OCI-LY1 (cell line): ENCODE data around the gene ACOT4.
A peak's percentile ranks its signal among the peaks of the same experiment; 100 is the strongest.

Source experiments
- H2AFZ ChIP-seq: fragments of 200-600 bp; sonication (generic), shearing (Covaris generic); 2 replicates; pipeline ENCODE4 v1.6.0; 2014; ENCODE audit warnings: antibody characterized with exemption, mild to moderate bottlenecking, low read length
- H3F3A ChIP-seq: fragments of 200-600 bp; sonication (generic), shearing (Covaris generic); 2 replicates; pipeline ENCODE4 v1.6.0; 2014; ENCODE audit warnings: mild to moderate bottlenecking, antibody characterized with exemption, low read length, moderate library complexity; ENCODE audit not compliant: insufficient read depth
- H3K27ac ChIP-seq: fragments of 200-600 bp; sonication (generic); 2 replicates; pipeline ENCODE4 v1.5.1; 2014; ENCODE audit warnings: low read length, mixed run types, mild to moderate bottlenecking, low read depth; ENCODE audit not compliant: poor library complexity, severe bottlenecking
- H3K27me3 ChIP-seq: fragments of 200-600 bp; sonication (generic); 2 replicates; pipeline ENCODE4 v1.6.0; 2014; ENCODE audit warnings: antibody characterized with exemption, mild to moderate bottlenecking, low read length, moderate library complexity; ENCODE audit not compliant: insufficient read depth
- H3K36me3 ChIP-seq: fragments of 200-600 bp; sonication (generic); 2 replicates; pipeline ENCODE4 v1.6.1; 2014; ENCODE audit warnings: mild to moderate bottlenecking, antibody characterized with exemption, low read length, moderate library complexity, mixed read lengths; ENCODE audit not compliant: insufficient read depth
- H3K4me1 ChIP-seq: fragments of 200-600 bp; sonication (generic); 2 replicates; pipeline ENCODE4 v1.5.1; 2014; ENCODE audit warnings: mild to moderate bottlenecking, low read length, moderate library complexity; ENCODE audit not compliant: insufficient read depth, severe bottlenecking
- H3K4me2 ChIP-seq: fragments of 200-600 bp; sonication (generic), shearing (Covaris generic); 2 replicates; pipeline ENCODE4 v1.6.1; 2014; ENCODE audit warnings: low read length
- H3K4me3 ChIP-seq: fragments of 200-600 bp; sonication (generic); 2 replicates; pipeline ENCODE4 v1.5.1; 2014; ENCODE audit warnings: low read length, low read depth, mild to moderate bottlenecking, mixed read lengths; ENCODE audit not compliant: poor library complexity, severe bottlenecking
- H3K79me2 ChIP-seq: fragments of 200-600 bp; shearing (Covaris generic); 2 replicates; pipeline ENCODE4 v1.6.1; 2016; ENCODE audit warnings: mixed run types, low read length, mixed read lengths; ENCODE audit not compliant: insufficient read depth
- H3K9ac ChIP-seq: fragments of 200-600 bp; sonication (generic), shearing (Covaris generic); 2 replicates; pipeline ENCODE4 v1.6.1; 2014; ENCODE audit warnings: mild to moderate bottlenecking, low read length, mixed read lengths
- H3K9me2 ChIP-seq: fragments of 200-600 bp; sonication (generic), shearing (Covaris generic); 2 replicates; pipeline ENCODE4 v1.6.1; 2014; ENCODE audit warnings: low read depth, mild to moderate bottlenecking, low read length, mixed read lengths
- H3K9me3 ChIP-seq: fragments of 200-600 bp; shearing (Covaris generic); 2 replicates; pipeline ENCODE4 v1.6.1; 2014; ENCODE audit warnings: low read length, mixed read lengths
- H4K20me1 ChIP-seq: fragments of 200-600 bp; sonication (generic), shearing (Covaris generic); 2 replicates; pipeline ENCODE4 v1.6.0; 2016; ENCODE audit warnings: mild to moderate bottlenecking, low read length; ENCODE audit not compliant: insufficient read depth
- CTCF ChIP-seq: fragments of 200-600 bp; sonication (generic), shearing (Covaris generic); IDR thresholded peaks from 2 replicates; pipeline ENCODE4 v1.5.1; 2017; ENCODE audit warnings: mild to moderate bottlenecking, antibody characterized with exemption, low read length, moderate library complexity, mixed read lengths
- EZH2 ChIP-seq: fragments of 200-600 bp; sonication (generic), shearing (Covaris generic); IDR thresholded peaks from 2 replicates; pipeline ENCODE4 v1.8.0; 2017; ENCODE audit warnings: borderline replicate concordance, mixed run types, mild to moderate bottlenecking, antibody characterized with exemption, low read length, moderate library complexity, mixed read lengths

The ACOT4 gene

GRCh38 chr14:73645248-73645610 lies 53.6 kb downstream of the ACOT4 start:
- H3K9ac ChIP-seq = peak overlapping the region; percentile 78
- H3K4me2 ChIP-seq = peak overlapping the region; percentile 85
- H3K4me1 ChIP-seq = peaks cover 32% of the 10 kb centered on the region
- H3K36me3 ChIP-seq = no peaks in the 10 kb centered on the region
- no peaks in the 10 kb centered on the region for H3K79me2 ChIP-seq
- no peaks in the 10 kb centered on the region for H3K9me3 ChIP-seq
- peak overlapping the region; percentile 80 for H3K4me3 ChIP-seq
- no peaks in the 10 kb centered on the region for H4K20me1 ChIP-seq
- TF ChIP-seq EZH2 (no peak), CTCF (no peak)
- H3K27ac ChIP-seq = no peak overlapping the region
- H2AFZ ChIP-seq = no peak overlapping the region; the same call in 1 of the 2 replicates
- H3F3A ChIP-seq = no peaks in the 10 kb centered on the region
- H3K27me3 ChIP-seq = no peaks in the 10 kb centered on the region
- no peaks in the 10 kb centered on the region for H3K9me2 ChIP-seq
